HG02970 (cell line): Measurements from ENCODE around the gene TTC19.

Source experiments
- ATAC-seq: cut with Tn5 transposase; IDR thresholded peaks from one replicate; pipeline ENCODE4 v1.9.1; 2021; ENCODE audit warnings: mild to moderate bottlenecking, moderate library complexity, moderate number of reproducible peaks; ENCODE audit not compliant: unreplicated experiment, low FRiP score

The TTC19 gene

GRCh38 chr17:15999141-15999973 is at the start of gene TTC19, which contains the start of gene ZSWIM7:
Gene TTC19 (plus strand): TSS chr17:15999824. CDS start chr17:15999849, 25 bp downstream.
Gene ZSWIM7 (minus strand): TSS chr17:15999704. CDS start chr17:15999594, 110 bp downstream.
- peak; percentile 93 for ATAC-seq

GRCh38 chr17:15951368-15952047 is 48.1 kb upstream of the TTC19 start:
- no peak for ATAC-seq

- no peak for ATAC-seq
Measured at GRCh38 chr17:15952048-15952532, 47.5 kb upstream of the TTC19 start.

GRCh38 chr17:15952916-15953790 is 46.5 kb upstream of the TTC19 start:
- ATAC-seq: no peak

- no peak for ATAC-seq
Measured at GRCh38 chr17:15954222-15954621, 45.4 kb upstream of the TTC19 start.

GRCh38 chr17:15955793-15956541 is 43.7 kb upstream of the TTC19 start:
- no peak for ATAC-seq

GRCh38 chr17:15957206-15957605 is 42.4 kb upstream of the TTC19 start:
- ATAC-seq: no peak

GRCh38 chr17:15957608-15958307 is 41.9 kb upstream of the TTC19 start:
- no peak for ATAC-seq

- no peak for ATAC-seq
Measured at GRCh38 chr17:15958484-15958854, 41.2 kb upstream of the TTC19 start.

- ATAC-seq: no peak
Measured at GRCh38 chr17:15963670-15964110, 35.9 kb upstream of the TTC19 start.

- ATAC-seq: no peak
Measured at GRCh38 chr17:15965528-15965927, 34.1 kb upstream of the TTC19 start.

- ATAC-seq: no peak
Measured at GRCh38 chr17:15966183-15966878, 33.3 kb upstream of the TTC19 start.

- ATAC-seq: no peak
Measured at GRCh38 chr17:15966879-15967248, 32.8 kb upstream of the TTC19 start.

GRCh38 chr17:15967706-15968399 is 31.8 kb upstream of the TTC19 start:
- ATAC-seq: no peak

- ATAC-seq: no peak
Measured at GRCh38 chr17:15969463-15969862, 30.2 kb upstream of the TTC19 start.

GRCh38 chr17:15970500-15970899 is 29.1 kb upstream of the TTC19 start:
- no peak for ATAC-seq

- ATAC-seq: no peak
Measured at GRCh38 chr17:15971098-15971678, 28.4 kb upstream of the TTC19 start.

- no peak for ATAC-seq
Measured at GRCh38 chr17:15971882-15972281, 27.7 kb upstream of the TTC19 start.
